Fibroblast of the conjunctiva (primary cell): ENCODE data around the gene SOST.

ENCODE experiments used
- DNase-seq: peaks from one replicate; pipeline ENCODE4 v3.0.0-alpha.2; 2010; ENCODE audit warnings: low read depth

The SOST gene

DNA sequence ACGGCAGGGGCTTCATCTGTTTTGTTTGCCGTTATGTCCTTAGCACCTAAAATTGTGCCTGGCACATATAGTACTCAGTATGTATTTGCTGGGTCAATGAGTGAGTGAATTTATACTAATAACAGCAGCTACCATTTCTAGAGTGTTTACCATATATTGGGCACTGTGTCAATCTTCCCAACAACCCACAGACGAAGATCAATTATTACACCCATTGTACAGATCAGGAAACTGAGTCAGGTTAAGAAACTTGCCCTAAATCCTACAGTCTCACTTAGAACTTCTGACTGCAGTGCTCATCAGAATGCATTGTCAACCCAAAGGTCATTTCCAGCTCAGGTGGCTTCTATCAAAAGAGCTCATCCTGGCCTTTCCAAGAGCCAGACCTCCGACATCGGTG is 52.4 kb downstream of the SOST start:
- DNase-seq, result no peak
